ENCODE measurements around the gene OVOL2.

DNA sequence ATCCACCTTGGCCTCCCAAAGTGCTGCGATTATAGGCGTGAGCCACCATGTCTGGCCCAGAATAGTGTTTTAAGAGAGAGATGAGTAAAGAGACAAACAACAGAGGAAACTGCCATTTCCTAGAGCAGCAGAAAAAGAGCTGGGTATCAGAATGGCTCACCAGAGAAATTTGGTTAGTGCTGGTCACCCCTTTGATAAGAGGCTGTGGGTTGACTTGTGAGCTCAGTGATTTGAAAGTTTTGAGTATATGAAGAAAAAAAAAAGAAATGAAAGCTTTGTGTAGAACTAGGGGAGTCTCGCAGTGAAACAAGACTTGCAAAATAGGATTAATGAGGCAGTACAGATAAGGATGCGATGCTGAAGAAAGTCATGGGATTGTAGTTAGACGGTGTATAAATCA lies 59.3 kb downstream of the OVOL2 start:
- TF ChIP-seq TAF1 (conservative IDR thresholded peaks at IDR 0.05) (no peak), GABPA (IDR thresholded peaks at IDR 0.05 in 1 of 2, conservative IDR thresholded peaks at IDR 0.05 in 1 of 2) (no peak), RAD21 (IDR thresholded peaks at IDR 0.05) (no peak), HNF4A (conservative IDR thresholded peaks at IDR 0.05) (no peak), EGR1 (IDR thresholded peaks at IDR 0.05; ENCODE audit: low read depth in 2 of 2) (no peak)
- TF ChIP-seq, protein P1, sequence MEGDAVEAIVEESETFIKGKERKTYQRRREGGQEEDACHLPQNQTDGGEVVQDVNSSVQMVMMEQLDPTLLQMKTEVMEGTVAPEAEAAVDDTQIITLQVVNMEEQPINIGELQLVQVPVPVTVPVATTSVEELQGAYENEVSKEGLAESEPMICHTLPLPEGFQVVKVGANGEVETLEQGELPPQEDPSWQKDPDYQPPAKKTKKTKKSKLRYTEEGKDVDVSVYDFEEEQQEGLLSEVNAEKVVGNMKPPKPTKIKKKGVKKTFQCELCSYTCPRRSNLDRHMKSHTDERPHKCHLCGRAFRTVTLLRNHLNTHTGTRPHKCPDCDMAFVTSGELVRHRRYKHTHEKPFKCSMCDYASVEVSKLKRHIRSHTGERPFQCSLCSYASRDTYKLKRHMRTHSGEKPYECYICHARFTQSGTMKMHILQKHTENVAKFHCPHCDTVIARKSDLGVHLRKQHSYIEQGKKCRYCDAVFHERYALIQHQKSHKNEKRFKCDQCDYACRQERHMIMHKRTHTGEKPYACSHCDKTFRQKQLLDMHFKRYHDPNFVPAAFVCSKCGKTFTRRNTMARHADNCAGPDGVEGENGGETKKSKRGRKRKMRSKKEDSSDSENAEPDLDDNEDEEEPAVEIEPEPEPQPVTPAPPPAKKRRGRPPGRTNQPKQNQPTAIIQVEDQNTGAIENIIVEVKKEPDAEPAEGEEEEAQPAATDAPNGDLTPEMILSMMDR (IDR thresholded peaks at IDR 0.05; ENCODE audit: low read depth, low read length, missing input control), result no peak
- TF ChIP-seq, protein P2, sequence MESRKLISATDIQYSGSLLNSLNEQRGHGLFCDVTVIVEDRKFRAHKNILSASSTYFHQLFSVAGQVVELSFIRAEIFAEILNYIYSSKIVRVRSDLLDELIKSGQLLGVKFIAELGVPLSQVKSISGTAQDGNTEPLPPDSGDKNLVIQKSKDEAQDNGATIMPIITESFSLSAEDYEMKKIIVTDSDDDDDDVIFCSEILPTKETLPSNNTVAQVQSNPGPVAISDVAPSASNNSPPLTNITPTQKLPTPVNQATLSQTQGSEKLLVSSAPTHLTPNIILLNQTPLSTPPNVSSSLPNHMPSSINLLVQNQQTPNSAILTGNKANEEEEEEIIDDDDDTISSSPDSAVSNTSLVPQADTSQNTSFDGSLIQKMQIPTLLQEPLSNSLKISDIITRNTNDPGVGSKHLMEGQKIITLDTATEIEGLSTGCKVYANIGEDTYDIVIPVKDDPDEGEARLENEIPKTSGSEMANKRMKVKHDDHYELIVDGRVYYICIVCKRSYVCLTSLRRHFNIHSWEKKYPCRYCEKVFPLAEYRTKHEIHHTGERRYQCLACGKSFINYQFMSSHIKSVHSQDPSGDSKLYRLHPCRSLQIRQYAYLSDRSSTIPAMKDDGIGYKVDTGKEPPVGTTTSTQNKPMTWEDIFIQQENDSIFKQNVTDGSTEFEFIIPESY (IDR thresholded peaks at IDR 0.05), result no peak
- TF ChIP-seq, protein P3, sequence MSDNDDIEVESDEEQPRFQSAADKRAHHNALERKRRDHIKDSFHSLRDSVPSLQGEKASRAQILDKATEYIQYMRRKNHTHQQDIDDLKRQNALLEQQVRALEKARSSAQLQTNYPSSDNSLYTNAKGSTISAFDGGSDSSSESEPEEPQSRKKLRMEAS (IDR thresholded peaks at IDR 0.05), result no peak
- TF ChIP-seq, protein P4, sequence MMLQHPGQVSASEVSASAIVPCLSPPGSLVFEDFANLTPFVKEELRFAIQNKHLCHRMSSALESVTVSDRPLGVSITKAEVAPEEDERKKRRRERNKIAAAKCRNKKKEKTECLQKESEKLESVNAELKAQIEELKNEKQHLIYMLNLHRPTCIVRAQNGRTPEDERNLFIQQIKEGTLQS (IDR thresholded peaks at IDR 0.05), result no peak
- TF ChIP-seq, protein P5, sequence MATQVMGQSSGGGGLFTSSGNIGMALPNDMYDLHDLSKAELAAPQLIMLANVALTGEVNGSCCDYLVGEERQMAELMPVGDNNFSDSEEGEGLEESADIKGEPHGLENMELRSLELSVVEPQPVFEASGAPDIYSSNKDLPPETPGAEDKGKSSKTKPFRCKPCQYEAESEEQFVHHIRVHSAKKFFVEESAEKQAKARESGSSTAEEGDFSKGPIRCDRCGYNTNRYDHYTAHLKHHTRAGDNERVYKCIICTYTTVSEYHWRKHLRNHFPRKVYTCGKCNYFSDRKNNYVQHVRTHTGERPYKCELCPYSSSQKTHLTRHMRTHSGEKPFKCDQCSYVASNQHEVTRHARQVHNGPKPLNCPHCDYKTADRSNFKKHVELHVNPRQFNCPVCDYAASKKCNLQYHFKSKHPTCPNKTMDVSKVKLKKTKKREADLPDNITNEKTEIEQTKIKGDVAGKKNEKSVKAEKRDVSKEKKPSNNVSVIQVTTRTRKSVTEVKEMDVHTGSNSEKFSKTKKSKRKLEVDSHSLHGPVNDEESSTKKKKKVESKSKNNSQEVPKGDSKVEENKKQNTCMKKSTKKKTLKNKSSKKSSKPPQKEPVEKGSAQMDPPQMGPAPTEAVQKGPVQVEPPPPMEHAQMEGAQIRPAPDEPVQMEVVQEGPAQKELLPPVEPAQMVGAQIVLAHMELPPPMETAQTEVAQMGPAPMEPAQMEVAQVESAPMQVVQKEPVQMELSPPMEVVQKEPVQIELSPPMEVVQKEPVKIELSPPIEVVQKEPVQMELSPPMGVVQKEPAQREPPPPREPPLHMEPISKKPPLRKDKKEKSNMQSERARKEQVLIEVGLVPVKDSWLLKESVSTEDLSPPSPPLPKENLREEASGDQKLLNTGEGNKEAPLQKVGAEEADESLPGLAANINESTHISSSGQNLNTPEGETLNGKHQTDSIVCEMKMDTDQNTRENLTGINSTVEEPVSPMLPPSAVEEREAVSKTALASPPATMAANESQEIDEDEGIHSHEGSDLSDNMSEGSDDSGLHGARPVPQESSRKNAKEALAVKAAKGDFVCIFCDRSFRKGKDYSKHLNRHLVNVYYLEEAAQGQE (IDR thresholded peaks at IDR 0.05), result no peak
